RCC 7860 (cell line): ENCODE results near the gene CACNA1A.
A peak's percentile ranks its signal among the peaks of the same experiment; 100 is the strongest.
"Not testable (repeated sequence)": the region's sequence is repeated elsewhere in the genome, so short reads cannot be mapped to it uniquely, and the experiment has no call there.

Experiments
- DNase-seq: peaks from one replicate; pipeline ENCODE4 v3.0.0-alpha.2; 2015; ENCODE audit warnings: low spot score
- FAIRE-seq: peaks from 2 replicates; lab custom pipeline; 2012; peaks lifted over from hg19 to GRCh38; lab: Jason Lieb, UNC

The CACNA1A gene

DNA sequence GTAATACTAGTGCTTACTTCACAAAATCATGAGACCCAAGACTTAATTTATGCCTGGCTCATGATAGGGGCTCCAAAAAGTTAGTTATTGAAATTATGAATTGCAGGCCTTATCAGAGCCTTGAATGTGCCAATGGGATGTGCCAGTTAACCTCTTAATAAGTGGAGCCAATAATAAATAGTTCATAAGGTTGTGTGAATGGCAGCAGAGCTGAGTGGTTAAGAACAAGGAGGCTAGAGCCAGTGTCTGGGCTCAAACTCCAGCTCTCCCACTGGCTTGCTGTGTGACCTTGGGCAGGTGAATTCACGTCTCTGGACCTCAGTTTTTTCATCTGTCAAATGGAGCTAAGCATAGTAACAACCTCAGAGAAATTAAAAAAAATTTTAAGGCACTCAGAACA, 222.4 kb downstream of the CACNA1A start:
- DNase-seq (no peak), FAIRE-seq (no peak)

DNA sequence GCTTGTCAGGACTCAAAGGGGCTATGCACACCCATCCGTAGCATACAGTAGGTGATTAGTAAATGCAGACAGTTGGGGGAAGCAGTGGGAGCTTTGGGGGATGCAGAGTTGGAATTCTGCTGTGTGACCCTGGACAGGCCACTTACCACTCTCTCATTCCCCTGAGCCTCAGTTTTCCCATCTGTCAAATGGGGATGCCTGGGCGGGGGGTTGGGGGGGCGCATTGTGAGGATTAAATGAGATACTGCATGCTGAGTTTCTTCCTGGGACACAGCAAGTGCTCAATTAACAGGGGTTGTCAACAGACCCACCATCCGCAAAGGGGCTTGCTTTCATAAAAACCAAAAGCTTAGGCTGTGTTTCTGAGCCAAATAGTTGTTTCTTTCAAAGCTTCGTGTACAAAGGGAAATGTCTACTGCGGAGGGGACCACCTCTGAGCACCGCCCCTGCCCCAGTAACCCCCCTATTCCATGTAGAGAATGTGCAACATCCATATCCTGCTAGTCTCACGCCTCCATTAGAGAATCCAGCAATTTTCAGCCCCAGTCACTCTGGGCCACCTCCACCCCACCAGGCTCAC, 223.7 kb downstream of the CACNA1A start:
- DNase-seq = no peak
- FAIRE-seq = no peak

DNA sequence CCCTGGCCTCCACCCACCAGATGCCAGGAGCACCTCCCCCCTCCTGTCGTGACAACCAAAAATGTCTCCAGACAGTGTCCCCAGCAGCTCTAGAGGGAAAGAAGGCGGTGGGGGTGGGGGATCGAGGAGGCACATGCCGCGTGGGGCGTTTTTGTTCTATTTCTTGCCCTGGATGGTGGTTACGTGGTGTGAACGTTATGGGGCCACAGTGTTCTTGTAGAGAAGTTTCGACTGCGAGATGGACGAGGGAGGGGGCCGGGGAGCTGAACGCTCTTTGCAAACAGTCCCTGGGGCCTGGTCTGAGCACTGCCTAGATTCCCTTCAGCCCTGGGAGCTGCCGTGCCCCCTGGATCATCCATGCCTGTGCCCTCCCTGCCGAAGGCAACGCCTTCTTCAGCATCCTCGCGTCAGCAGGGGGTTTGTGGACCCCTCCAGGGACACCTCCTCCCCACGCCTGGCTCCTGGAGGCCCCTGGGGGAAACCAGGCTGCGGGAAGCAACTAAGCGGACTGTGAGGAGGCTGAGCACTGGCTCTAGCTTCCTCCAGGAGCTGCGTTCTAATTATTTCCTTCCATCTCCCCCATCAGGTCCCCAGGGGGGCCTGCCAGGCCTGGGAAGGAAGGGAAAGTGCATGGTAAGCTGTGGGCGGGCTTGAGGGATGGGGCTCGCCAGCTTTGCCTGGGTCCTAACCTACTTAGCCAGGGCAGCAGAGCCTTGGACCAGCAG, 224.6 kb downstream of the CACNA1A start:
- FAIRE-seq (no peak), DNase-seq (no peak)

DNA sequence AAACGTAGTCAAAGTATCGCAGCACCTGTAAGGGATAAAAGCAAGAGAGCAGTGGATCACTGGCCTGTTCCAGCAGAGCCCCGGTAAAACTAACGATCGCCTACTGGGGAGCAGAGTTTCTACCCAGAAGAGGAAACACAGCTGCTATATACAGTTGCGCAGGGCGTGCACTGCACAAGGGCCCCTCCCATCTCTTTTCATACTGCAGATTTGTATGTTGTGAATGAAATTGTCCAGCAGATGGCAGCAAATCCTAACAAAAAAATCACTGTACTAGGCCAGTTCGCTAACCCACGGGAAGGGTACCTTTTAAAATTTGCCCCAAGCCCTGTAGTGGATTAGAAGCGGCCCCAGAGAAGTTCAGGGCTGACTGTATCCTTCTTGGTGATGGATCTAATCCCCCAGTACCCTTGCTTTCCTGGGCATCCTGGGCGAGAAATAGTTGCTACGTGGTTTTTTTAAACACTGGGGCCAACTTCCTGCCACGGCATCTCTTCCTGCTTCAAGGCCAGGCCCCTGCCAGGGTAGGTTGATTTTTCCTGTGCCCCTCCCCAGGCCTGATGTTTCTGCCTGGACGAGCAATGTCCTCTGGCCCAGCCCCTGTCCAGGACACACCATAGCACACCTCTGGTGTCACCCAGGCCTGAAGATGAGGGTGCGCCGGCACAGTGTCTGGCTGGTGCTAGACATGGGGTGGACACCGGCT, 229.0 kb downstream of the CACNA1A start:
- FAIRE-seq (peak; percentile 59), DNase-seq (peak; percentile 66)

DNA sequence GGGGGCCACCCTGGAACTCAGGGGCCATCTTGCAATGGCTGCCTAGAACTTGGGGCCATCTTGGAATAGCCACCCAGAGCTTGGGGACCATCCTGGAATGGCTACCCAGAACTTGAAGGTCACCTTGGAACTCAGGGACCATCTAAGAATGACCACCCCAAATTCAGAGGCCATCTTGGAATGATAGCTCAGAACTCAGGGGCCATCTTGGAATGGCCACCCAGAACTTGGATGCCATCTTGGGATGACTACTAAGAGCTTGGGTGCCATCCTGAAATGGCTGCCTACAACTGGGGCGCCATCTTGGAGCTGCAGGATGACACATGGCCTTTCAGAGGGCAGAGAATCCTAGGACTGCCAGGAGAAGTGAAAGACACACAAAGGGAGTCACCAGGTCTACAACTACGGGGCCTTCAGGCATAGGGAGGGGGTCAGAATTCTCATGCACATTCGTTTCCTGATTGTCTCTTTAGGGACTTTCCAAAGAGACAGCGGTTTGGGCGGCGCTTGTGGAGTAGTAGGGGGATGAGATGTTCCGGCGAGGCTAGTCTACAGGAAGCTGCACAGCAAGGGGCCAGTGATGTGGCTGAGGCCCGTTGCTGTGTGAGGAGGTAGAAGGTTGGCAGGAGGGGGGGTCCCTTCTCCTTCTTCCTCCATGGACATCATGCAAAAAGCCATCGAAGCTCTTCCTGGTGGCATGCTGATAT, 231.1 kb downstream of the CACNA1A start:
- FAIRE-seq (no peak), DNase-seq (peak; percentile 54)

DNA sequence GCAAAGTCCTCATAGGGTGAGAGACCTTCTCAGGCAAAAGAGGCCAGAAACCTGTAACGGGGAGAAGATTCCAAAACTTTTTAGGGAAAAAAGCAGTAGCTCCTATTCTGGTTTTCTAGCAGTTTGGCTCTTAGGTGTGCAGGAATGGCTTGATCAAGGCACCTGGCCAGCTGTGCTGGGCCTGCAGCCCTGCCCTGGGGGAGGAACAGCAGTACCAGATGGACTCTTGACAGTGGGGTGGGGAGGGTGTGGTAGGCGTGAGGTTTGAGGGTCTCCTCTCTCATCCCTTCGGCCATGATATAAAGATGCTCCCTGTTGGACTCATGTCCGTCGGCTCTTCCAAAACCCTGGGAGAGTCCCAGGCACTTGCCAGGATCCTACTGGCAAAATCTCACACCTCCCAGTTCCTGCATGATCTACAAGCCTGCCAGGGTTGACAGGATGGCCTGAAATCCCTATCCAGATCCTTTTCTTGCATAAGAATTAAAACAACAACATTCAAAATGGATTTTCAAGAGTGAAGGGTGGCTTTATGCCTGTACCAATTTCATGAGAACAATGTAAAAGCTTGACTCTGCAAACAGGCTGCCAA, 235.7 kb downstream of the CACNA1A start:
- FAIRE-seq (no peak), DNase-seq (no peak)

DNA sequence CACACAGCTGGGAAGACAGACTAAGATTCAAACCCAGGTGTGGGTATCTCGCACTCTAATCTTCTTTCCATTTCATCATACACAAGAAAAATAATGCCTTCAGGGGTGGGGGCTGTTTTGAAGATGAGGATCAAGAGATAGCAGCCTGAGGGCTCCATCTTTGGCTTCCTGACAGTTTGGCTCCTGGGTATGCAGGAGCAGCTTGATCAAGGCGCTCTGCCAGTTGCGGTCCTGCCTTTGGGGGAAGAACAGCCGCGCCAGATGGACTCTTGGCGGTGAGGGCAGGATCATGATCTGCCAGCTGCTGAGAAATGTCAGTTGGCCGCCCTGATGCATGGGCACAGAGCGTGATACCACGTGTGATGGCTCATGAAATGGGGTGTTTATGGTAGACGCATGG, 236.9 kb downstream of the CACNA1A start:
- no peak for FAIRE-seq

DNA sequence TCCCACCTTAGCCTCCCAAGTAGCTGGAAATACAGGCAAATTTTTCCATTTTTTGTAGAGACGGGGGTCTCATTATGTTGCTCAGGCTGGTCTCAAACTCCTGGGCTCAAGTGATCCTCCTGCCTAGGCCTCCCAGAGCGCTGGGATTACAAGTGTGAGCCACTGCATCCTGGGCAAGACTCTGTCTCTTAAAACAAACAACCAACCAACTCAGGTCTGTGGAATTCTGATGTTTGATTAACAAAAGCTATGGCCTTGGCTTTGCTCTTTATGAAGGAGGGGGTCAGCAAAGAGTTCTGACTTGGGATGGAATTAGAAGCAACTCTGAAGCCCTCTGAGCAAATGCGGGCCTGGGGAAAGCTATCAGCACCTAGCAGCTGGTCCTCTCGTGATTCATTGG, 238.4 kb downstream of the CACNA1A start:
- FAIRE-seq (no peak), DNase-seq (no peak)

More for the DNA sequence above, 236.9 kb downstream of the CACNA1A start:
- no peak for DNase-seq

DNA sequence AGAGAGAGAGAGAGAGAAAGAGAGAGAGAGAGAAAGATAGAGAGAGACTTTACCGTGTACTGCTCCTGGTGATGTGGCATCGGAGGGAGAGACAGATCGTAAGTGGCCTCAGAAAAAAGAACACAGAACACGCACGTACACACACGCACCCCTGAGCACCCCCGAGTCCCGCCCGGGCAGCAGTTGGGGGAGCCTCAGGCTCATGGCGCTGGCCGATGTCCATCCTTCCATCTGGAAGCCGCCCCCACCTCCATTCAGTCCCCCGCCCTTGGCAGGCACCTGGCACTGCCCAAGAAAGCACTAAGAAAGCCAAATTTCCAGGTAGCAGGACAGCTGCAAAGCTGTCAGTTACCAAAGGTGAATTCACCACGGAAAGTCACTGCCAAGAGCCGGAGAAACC, 239.1 kb downstream of the CACNA1A start:
- FAIRE-seq (no peak), DNase-seq (no peak)

DNA sequence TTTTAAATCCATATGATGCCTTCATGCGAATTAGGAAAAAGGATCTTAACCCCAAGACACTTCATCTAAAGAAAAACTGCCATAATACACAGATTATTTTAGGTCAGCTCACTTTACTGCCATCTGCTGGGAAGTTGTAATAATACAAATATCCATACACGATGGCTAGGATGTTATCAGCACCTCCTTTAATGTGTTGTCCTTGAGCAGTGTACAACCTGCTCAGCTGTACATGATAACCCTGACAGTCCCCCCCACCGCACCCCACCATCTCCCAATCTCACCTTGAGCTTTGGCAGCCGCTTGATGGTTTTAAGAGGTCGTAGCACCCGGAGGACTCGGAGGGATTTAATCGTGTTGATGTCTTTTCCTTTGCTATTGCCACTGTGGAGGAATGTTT, 243.8 kb downstream of the CACNA1A start:
- peak; percentile 70 for FAIRE-seq
- DNase-seq = peak; percentile 49

DNA sequence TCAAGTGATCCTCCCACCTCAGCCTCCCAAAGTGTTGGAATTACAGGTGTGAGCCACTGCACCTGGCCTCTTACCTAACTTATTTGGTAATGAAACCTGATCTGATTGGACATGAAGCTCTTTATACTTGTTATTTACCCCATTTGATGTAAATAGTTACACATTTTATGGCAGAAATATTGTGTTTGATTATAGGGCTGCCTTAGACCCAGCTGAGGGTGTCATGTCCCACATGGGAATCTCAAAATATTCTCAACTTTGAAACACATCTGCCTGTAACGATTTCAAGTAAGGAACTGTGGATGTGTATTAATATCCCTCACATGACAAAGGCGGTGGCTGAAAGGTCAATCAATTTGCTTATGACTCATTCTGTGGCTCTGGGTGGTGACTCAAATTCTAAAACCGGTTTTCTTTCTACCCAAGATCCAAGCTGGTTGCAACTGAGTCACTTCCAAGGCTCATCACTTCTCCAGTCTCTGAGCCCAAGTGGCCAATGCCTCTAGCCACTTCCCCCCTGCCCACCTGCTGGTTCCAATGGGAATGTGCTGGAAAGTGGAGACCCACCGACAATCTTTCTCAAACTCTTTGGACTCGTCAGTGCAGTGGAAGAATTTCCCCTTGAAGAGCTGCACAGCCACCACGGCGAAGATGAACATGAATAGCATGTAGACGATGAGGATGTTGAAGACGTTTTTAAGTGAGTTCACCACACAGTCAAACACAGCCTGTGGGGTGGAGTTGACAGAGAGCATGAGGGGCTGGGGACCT, 245.2 kb downstream of the CACNA1A start:
- DNase-seq (peak; percentile 85), FAIRE-seq (peak; percentile 88)

DNA sequence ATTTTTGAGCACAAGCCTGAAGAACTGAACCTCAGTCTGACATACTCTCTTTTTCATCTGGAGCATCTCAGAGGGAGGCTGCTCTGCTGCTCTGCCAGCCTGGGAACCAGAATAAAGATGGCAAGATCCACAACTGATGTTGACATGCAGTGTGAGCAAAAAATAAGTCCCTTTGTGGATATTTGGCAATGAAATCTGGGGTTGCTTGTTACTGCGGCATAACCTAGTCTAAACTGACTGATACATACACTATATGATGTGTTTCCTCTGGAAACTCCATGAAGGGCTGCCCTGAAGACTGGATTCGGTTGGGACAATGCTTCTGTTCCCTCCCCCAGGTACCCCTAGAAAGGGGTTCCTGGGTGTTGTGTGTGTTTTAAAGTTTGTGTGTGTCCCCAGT, 249.4 kb downstream of the CACNA1A start:
- no peak for FAIRE-seq
- DNase-seq = no peak

DNA sequence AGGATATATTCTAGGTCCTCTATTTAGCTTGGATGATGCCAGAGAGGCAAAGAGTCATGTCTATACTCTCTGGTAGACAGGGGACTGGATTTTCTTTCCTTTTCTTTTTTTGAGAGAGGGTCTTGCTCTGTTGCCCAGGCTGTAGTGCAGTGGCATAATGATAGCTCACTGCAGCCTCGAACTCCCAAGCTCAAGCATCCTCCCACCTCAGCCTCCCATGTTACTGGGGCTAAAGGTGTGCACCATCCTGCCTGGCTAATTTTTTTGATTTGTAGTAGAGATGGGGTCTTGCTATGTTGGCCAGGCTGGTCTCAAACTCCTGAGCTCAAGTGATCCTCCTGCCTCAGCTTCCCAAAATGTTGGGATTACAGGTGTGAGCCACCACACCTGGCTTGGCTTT, 249.9 kb downstream of the CACNA1A start:
- not testable (repeated sequence) for FAIRE-seq

DNA sequence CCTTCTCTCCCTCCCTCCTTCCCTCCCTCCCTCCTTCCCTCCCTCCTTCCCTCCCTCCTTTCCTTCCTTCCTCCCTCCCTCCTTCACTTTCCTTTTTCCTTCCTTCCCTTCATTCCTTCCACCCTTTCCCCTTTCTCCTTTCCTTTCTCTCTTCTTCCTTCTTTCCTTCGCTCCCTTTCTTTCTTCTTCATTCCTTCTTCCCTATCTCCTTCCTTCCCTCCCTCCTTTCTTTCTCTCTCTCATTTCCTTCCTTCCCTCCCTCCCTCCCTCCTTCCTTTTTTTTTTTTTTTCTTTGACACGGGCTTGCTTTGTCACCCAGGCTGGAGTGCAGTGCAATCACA, 250.6 kb downstream of the CACNA1A start:
- no peak for FAIRE-seq
- DNase-seq = no peak

More for the DNA sequence above, 249.9 kb downstream of the CACNA1A start:
- not testable (repeated sequence) for DNase-seq

DNA sequence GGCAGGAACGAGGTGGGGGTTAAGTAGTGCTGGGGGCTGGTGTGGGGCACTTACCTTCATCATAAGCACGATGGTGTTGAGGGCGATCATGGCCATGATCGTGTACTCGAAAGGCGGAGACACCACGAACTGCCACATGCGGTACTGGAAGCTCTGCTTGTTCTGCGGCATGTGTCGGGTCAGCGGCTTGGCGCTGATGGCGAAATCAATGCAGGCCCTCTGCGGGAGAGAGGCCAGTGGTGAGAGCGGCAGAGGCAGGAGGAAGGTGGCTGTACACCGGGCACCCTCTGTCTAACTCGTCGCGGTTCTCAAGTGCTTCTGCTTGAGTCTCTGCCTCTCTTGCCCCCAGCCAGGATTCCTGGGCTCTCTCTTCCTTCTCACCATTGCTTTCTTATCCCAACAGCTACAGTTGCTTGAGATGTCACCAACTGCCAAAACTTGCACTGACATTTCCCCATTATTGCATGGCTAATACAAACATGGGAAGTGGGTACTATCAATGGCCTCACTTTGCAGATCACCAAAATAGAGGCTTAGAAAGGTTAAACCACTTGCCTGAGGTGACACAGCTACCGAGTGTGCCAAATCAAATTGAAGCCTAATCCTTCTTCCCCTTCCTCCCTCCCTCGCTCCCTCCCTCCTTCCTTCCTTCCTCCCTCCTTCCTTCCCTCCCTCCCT, 251.1 kb downstream of the CACNA1A start:
- no peak for FAIRE-seq

DNA sequence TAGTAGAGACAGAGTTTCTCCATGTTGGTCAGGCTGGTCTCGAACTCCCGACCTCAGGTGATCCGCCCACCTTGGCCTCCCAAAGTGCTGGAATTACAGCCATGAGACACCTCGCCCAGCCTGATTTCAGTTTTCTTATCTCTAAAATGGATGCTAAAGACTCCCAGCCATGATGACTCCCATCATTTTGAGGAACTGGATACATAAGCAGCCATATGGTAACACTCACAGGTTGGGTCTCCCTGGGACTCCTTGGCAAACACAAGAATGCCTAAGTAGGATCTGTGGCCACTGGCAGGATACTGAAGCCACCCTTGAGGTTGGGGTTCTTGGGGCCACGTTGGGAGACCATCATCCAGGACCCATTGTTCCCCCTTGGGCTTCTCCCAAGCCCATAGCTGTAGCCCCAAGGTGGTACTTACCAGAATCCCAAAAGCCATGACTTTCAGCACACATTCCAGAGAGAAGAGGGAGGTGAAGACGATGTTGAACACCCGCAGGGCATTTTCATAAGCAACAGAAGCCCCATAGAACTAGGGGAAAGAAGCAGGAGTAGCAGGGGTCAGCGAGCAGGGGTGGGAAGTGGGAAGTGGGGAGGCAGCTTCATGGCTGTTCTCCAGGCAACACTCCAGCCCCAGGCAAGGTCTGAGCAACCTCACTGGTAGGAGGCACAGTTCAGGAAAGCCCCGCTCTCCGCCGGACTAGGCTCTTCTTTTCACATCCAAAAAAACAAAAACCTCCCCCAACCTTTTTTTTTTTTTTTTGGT, 253.5 kb downstream of the CACNA1A start:
- FAIRE-seq = no peak

More for the DNA sequence above, 251.1 kb downstream of the CACNA1A start:
- no peak for DNase-seq

DNA sequence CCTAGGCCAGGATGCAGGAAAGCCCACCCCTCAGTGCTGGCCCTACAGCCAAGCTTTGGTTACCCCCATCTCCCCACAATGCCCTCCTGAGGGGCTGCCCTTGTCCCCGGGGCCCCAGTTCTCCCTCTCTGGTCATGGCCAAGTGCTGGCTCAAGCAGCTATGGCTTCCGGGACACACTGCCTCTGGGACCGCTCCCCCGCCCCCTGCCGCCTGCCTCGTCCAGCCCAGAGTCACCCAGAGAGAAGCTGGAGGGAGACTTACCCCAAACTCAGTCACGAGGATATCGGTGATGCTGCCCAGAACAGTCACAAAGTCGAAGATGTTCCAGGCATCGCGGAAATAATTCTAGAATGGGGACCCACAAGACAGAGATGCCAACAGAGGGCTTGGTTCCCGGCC, 261.4 kb downstream of the CACNA1A start:
- no peak for DNase-seq
- no peak for FAIRE-seq

More for the DNA sequence above, 253.5 kb downstream of the CACNA1A start:
- DNase-seq = no peak

DNA sequence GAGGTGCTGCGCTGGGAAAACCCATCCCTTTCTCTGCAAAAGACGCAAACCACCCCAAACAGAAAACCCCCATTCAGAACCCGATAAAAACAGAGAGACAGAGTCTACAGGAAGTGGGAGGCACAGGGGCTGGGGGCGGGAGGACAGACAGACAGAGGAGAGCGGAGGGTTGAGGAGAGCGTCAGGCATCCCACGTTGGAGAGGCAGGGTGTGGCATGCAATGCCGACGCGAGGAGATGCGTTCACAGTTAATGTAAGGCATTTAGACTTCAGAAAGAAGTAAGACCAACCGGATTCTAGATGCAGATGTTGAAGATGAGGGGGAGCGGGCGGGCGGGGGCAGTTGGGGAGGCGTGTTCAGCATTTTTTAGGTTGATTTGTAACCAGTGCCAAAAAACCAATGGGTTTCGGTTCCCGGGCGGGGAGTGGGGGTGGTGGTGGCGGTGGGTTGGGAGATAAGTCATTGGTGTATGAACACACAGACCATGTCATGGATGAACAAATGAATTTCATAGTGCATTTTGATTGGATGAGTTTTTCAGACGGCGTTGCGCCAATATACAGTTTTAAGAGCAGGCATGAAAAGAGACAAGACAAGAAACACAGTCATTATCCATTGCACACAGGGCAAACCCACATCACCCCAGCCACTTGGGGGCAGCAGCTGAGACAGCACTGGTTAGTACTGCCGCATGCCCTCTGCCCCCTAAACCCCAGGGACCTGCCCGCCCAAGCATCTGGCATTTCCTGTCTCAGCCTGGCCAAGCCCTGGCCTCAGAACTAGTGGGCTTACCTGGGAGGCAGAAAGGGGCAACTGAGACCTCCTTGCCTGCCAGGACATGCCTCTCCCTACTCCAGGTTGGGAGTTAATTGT, 264.8 kb downstream of the CACNA1A start:
- no peak for FAIRE-seq
- DNase-seq = no peak
